GM21526 (cell line): ENCODE results near the gene ARHGAP8.
"Not testable (repeated sequence)": the region's sequence is repeated elsewhere in the genome, so short reads cannot be mapped to it uniquely, and the experiment has no call there.

Experiments
- ATAC-seq: cut with Tn5 transposase; IDR thresholded peaks from one replicate; pipeline ENCODE4 v1.9.1; 2021; ENCODE audit warnings: moderate library complexity; ENCODE audit not compliant: unreplicated experiment, low FRiP score

Gene ARHGAP8

DNA sequence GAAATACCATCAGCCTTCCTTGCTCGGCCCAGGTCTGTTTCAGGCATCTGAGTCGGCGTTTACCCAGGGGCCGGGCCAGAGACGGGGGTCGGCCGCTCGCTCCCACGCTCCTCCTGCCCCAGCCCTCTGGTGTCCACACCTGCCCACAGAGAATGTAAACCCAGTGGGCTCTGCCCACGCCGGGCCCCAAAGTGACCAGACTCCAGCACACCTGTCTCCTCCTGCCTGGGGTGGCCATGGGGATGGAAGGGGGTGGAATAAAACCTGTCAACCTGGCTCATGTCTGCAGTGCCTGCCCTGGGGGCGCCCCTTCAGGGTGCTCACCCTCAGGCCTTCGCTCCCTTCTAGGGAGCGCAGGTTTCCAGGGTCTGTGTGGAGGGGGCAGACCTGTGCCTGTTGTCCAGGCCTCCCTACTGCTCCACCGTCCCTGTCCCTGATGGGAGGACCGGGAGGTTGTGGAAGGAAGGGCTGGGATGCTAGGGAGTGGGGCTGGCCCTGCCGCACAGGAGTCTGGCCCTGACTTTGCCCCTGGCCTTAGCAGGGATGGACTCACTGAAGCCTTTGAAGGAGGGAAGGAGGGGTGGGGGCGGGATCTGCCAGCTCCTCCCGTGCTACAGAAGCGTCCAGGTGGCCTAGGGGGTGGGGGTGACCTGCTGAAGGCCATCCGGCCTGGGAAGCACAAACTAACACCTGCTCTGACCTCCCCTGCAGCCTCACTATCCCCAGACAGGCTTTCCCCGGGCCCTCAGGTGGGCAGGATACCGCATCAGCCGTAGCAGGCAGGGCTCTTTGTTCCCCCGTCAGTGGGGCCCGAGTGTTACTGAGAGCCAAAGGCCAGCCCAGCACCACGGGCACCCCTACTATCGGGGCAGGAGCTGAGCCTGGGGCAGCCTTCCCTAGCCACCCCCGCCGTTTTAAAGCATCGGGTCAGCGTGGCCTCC, 14.7 kb upstream of the ARHGAP8 start:
- ATAC-seq: no peak

DNA sequence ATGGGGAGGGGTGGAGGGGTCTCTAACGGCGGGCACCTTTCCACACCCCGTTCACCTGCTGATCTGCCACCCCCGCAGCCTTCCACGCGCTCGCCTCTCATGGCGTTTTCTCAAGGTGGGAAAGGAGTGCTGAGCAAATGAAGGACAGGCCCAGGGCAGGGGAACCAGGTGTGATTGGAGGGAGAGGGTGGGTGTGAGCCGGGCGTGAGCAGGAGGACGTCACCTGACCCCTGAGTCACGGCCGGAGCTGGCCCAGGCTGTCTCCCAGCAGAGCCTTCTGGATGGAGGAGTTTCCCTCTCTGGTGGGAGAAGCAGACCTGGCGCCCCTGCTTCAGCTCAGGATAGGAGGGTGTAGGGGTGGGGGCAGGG, 14.0 kb upstream of the ARHGAP8 start:
- ATAC-seq: no peak

DNA sequence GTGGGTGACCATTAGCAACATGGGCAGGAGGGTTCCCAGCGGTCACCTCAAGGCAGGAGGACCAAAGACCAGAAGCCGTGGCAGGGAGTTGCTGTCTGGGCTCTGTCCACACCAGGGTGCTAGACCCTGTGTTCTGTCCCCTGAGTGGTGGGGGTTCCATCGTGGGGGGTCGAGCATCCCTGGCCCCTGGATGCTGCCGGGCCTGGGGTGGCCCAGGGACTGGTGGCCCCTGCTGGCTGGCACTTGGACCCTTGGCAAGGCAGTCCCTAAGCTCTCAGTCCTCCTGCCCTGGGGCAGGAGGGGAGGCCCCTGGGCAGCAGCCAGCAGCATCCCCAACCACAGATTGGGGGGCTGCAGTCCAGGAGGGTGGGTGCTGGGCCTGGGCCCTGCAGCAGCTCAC, 13.4 kb upstream of the ARHGAP8 start:
- ATAC-seq: no peak

DNA sequence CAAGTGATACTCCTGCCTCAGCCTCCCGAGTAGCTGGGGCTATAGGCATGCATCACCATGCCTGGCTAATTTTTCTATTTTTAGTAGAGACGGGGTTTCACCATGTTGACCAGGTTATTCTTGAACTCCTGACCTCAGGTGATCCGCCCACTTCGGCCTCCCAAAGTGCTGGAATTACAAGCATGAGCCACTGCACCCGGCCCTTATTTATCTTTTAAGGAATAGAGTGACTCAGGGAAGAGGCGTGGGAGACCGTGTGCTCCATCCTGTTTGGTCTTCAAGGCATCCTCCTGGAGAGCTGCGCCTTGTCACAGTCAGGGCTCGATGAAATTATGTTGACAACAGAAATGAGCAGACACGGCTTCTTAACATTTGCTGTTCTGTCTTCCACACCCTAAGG, 12.7 kb upstream of the ARHGAP8 start:
- ATAC-seq: not testable (repeated sequence)

DNA sequence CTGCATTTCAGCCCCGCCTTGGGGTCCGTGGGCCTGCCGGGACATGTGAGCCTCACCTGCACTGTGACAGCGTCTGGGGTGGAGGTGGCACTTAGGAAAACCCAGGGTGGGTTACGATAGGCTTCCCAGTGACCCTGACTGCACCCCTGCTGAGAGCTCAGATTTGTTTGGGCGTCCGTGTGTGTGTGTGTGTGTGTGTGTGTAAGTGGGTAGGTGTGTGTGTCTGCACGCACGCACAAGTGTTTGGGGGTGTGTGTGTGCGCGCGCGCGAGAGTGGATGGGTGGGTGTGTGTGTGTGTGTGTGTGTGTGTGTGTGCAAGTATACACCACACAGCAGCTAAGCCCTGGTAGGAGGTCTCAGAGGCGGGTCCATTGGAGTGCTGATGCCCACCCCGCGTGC, 12.1 kb upstream of the ARHGAP8 start:
- ATAC-seq: no peak

DNA sequence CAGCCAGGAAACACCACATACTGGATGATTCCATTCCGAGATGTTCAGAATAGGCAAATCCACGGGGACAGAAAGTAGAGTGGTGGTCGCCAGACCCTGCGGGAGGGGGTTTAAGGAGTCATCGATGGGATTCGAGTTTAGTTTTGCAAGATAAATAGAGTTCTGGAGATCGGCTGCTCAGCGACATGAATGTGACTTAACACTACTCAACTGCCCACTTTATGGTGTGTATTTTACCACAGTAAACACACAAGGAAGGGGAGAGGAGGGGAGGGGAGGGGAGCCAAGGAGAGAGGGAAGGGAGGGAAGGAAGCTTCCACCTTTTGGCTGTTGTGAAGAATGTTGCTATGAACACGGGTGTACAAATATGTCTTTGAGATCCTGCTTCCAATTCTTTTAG, 10.4 kb upstream of the ARHGAP8 start:
- ATAC-seq: no peak

DNA sequence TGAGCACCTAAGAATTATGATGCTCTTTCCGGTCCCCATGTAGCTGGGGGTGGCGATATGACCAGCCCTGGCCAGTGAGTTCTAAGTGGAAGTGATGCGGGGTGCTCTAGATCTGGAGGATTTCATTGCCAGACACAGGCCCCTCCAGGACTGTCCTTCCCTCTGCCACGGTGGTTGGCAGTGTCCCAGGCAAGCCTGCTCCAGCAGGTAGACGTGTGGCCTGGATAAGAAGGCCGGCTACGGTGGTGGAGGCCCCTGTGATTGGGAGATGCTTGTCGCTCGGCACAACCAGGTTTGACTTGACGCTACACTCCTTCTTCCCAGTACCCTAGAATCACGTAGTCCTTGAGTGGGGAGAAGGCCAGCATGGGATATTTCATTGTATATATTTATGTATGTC, 9.1 kb upstream of the ARHGAP8 start:
- no peak for ATAC-seq

DNA sequence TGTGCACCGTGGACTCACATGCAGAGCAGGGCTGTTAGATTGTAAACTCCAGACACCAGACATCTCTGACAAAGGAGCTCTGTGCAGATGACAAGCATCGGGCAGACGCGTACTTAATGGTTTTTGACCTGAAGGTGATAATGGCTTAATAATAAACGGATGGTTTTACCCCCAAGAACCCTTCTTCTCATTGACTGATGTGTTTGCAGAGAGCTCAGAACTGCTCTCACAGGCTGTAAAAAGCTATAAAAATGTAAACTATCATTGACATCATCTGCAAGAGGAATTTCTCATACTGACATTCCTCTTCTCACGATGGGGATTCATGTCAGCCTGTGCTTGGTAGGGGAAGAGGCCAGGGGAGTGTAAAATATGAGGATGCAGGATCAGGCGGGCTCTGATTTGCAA, 8.6 kb upstream of the ARHGAP8 start:
- ATAC-seq: no peak

DNA sequence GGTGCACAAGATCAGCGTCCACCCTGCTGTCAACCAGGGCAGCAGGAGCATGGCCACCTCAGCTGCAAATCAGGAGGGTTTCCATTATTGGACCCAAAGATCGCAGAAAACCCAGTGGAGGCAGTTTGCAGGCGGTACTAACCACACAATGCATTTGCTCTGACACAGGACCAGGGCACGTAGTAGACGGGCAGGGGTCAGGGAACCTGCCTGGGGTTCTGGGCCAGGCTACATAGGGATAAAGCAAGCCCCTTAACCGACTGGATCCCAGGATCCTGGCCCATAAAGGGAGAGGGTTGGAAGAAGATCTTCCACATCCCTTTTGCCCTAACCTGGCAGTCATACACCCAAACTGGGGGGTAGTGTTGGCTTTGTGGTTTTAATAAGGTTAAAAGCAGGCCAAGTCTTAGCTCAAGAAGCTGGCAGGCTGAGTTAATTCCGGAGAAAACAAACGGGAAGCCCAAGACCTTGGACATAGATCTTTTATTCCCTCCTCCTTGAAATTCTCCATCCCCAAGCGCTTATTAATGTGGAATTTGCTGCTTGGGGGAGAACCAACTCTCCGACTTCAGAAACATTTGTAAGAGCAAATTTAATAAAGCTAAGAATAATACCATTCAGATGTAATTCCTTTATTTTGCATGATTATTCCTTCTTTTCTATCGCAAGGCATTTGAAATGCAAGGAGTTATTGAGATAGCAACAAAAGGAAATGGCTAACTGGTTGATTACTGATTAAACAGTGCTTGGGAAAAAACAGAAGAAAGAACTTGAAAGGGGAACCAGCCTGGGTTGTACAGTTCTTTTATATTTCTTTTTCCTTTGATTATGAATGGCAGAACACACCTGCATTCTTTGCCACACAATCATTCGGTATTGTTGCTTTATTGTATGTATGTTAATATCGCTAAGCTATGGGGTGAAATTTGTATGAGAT, 6.3 kb upstream of the ARHGAP8 start:
- no peak for ATAC-seq

DNA sequence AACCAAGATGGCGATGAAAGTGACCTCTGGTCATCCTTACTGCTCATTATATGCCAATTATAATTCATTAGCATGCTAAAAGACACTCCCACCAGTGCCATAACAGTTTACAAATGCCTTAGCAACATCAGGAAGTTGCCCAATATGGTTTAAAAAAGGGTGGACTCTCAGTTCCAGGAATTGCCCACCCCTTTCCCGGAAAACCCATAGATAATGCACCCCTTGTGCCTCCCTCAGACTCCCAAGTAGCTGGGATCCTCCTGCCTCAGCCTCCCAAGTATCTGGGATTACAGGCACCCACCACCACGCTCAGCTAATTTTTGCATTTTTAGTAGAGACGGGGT, 4.6 kb upstream of the ARHGAP8 start:
- ATAC-seq: not testable (repeated sequence)

DNA sequence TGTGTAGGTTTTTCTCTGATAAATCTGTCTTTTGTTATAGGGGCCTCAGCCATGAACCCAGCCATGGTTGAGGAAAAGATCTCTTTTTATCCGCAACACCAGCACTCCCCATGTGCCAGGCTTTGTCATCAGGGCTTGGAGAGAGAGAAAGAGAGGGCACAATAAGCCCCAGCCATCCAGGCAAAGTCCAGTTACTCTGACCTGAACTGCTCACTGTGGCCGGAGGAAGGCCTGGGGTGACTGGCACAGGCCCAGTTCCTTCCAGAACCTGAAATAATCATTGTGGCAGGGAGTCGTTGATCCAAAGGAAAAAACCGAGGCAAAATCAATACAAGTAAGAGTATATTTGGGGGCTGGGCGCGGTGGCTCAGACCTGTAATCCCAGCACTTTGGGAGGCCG, 3.9 kb upstream of the ARHGAP8 start:
- ATAC-seq: no peak

DNA sequence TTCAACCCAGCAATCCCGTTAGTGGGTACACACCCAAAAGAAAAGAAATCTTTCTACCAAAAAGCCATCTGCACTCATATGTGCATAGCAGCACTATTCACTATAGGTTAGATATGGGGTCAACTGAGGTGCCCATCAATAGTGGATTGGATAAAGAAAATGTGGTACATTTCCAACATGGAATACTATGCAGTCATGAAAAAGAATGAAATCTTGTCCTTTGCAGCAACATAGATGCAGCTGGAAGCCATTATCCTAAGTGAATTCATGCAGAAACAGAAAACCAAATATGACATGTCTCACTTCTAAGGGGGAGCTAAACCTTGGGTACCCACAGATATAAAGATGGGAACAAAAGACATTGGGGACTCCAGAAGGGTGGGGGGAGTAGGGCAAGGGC, 1.9 kb upstream of the ARHGAP8 start:
- ATAC-seq: no peak

DNA sequence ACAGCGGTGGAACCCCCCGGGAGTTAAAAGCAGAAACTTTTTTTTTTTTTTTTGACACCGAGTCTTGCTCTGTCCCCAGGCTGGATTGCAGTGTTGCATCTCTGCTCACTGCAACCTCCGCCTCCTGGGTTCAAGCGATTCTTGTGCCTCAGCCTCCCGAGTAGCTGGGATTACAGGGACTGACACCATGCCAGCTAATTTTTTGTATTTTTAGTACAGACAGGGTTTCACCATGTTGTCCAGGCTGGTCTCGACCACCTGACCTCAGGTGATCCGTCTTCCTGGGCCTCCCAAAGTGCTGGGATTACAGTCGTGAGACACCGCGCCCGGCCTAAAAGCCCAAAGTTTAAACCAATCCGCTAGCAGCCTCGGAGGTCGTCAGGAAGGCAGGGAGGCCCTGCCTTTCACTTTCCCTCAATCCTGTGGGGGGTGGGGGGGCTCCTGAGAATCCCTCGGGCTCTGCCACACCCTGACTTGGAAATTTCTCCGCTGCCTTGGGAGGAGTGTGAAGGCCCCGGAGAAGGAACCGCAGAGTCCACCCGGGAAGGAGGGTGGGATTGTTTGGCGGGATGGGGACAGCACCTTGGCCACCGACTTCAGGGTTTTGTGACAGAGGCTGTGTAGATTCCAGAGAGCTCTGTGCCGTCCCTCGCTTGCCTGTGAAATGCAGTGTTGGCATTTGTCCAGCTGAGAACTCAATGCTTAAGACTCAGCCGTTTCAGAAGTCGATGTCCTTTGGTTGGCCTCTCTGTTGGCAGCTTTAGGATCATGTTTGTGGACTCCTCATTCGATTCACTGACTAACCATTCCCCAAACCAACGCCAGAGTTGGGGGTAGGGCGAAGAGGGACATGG, 1.0 kb downstream of the ARHGAP8 start:
- ATAC-seq: no peak

DNA sequence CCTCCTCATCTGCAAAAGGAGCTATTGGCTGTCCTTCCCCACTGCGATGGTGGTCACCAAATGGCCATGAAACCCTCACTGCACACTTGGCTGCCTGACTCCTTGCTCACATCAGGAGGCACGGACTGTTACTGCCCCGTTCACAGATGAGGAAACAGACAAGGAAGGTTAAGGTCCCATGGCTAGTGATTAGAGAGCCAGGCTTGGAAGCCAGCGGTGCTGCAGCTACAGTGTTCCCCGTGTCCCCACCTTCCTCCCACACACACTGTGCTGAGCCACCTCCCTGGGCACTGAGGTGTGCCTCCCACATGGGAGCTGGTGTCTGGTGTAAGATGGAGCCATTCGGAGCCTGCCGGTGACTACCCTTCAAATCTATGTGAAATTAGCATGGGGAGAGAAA, 2.6 kb downstream of the ARHGAP8 start:
- no peak for ATAC-seq

DNA sequence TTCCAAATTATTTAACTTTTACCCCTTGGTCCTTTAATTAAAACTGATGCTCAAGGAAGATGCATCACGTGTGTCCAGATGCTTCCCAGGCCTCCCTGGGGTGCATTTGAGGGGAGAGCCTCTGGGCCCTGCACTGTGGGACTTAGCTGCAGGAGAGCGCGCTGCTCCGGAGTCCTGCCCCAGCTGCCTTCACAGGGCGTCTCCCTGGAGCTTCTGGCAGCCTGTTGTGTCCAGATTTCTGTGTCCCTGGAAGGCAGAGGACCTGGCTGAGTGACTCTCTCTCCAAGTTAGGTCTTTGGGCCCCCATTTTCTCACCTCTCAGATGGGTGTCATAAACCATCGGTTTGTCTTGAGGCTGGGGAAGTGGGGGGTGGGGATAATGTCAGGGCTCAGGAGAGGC, 3.0 kb downstream of the ARHGAP8 start:
- ATAC-seq: no peak

DNA sequence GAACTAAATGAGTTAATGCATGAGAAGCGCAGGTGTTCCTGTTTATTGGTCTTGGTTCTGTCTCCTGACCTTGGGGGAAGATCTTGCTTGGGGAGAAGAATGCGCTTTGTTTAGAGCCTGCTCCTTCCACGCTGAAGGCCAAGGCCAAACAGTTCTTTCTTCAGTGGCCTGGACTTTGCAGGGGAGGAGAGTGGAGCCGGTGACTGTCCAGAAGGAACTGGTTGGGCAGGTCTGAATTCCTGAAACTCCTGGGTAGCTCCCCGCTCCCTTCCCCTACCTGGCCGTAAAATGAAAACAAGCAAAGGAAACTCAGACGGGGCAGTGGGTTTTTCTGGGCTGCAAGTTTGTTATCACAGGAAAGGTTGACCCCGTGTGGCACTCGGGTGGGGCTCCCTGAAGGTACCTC, 3.6 kb downstream of the ARHGAP8 start:
- ATAC-seq: no peak

DNA sequence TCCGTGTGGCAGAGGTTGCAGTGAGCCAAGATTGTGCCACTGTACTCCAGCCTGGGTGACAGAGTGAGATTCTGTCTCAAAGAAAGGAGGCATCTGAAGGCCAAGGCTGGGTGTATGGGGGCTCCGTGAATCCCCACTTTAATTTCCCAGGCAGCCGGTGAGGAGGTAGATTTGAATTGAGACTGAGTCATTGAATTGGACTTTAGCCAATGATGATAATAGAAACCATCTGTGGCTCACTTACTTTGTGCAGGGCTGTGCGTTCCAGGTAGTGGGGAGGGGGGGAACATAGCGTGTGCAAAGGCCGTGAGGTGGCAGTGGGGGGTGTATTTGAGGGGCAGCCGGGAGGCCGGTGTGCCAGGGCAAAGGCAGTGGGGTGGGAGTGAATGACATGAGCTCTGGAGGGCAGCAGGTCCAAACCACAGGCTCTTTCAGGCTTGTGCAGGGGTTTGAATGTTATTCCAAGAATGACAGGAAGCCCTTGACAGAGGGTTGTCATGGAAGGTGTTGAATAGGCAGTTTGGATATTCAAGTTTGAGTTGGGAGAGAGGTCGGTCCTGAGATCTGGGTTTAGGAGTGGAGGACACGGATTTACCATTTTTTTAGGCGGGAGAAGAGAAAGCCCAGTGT, 6.1 kb downstream of the ARHGAP8 start:
- no peak for ATAC-seq

DNA sequence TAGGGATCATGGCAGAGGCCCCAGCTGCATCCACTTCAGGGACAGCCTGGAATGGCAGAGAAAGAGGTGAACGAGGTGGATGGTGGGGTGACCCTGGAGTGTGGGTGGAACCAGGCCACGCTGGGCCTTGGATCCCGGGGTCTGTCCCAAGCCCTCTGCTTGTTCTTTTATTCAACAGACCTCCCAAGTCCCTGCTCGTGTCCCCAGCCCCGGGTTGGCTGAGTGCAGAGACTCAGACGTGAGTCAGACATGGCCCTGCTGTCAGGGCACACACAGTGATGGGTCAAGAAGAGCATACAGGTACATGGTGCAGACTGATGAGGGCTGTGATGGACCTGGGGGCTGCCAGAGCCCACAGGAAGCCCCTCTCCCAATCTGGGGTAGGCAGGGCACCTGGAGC, 6.6 kb downstream of the ARHGAP8 start:
- no peak for ATAC-seq

DNA sequence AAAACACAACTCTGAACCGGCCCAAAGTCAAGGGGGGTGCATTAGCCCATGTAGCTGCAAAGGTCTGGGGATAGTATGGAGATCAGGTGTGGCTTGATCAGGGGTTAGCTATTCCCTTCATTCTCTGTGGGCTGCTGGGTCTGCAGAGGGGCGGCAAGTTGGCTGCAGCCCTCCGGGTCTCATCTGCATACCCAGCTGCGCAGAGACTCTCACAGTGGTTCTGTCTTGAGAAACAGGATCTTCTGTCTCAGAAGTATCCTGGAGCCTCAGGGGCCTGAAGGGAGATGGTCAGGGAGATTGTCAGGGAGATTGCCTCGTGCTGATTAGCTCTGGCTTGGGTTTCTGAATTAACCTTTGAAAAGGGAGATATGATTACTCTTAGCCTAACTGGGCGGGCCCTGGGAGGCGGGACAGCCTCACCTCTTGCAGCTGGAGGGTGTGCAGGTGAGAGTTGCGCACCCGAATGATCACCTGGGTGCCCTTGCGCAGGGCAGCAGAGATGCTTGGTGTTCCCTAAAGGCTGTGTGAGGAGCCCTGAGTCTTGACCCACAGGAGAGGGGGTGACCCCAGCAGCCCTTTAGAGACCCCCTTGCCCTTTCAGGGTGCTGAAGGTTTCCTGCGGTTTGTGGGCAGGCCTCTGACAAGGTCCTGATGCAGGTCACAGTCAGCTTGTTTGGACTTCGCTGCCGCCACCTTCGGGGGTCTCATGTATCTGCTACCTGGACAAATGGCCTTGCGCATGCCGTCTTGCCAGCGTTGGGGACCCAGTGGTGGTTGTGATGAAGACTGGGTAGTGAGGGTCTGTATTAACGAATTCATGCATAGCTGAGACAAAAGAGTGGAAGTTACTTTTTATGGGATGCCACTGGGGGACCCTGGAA, 7.3 kb downstream of the ARHGAP8 start:
- no peak for ATAC-seq
